DMS153 treated with DMSO at 0.1 percent for 48 hours (cell line): ENCODE data around the gene NPEPL1.

Experiments used
- DNase-seq: peaks from one replicate; lab custom pipeline; 2025; ENCODE audit not compliant: unreplicated experiment; lab: John Stamatoyannopoulos, UW

The NPEPL1 gene

GRCh38 chr20:58682656-58683531 is 9.7 kb upstream of the NPEPL1 start:
- no peak for DNase-seq

GRCh38 chr20:58684291-58684690 is 8.3 kb upstream of the NPEPL1 start:
- DNase-seq = no peak

- DNase-seq = no peak
Measured at GRCh38 chr20:58685988-58686387, 6.6 kb upstream of the NPEPL1 start.

- DNase-seq = no peak
Measured at GRCh38 chr20:58688414-58688813, 4.2 kb upstream of the NPEPL1 start.

DNA sequence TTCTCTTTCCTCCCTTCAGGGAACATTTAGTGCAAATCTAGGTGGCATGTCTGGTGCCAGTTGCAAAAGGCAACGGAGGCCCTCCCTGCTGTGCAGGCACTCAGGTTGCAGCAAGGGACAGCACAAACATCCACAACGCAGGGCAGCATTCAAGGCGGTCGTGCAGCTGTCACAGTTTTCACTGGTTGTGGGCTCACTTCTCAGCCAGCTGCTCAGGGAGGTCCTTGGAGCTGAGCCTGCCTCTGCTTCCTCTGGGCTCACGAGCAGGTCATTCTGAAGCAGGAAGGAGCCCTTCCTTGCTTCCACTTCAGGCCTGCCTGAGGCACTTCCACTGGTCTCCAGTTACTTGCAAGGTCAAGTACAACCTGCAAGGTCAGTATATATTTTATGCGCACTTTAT is 3.8 kb upstream of the NPEPL1 start:
- DNase-seq = no peak

- no peak for DNase-seq
Measured at GRCh38 chr20:58690396-58691135, 2.0 kb upstream of the NPEPL1 start.

DNA sequence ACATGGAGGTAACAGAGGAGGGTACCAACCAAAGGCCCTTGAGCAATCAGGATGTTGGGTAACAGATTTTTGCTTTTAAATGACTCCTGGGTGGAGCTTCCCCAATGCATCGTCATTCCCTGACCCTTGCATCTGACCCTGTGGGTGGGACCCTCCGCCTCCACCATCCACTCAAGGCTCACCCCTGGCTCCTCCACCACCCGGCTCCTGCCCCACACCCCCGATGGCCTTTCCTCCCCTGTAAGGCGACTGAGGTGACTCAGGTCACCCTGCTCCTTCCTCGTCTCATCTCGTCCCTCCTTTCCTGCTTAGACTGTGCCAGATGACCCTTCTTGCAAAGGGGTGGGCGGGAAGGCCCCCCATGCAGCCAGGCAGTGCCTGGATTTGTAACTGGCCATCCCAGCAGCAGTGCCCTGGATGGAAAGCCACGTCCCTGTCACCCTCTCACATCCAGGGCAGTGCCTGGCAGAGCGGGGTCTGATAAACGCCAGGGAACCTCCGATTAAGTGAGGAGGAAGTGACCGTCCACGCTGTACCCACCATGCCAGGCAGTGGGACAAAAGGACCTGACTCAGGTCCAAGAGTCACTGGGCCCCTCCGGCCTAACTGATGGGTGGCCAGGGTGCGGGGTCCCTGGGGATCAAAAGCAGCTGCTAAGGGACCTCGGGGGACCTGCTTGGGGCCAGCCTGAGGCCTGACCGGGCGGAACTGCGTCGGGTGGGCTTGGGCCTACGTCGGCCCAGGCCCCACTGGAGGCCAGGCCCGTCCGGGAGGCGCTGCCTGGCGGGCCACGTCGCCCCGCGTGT is 624 bp upstream of the NPEPL1 start:
- DNase-seq = no peak

- no peak for DNase-seq
Measured at GRCh38 chr20:58693226-58694006, 816 bp downstream of the NPEPL1 start.

GRCh38 chr20:58694241-58695083 is 1.9 kb downstream of the NPEPL1 start:
- DNase-seq = no peak

DNA sequence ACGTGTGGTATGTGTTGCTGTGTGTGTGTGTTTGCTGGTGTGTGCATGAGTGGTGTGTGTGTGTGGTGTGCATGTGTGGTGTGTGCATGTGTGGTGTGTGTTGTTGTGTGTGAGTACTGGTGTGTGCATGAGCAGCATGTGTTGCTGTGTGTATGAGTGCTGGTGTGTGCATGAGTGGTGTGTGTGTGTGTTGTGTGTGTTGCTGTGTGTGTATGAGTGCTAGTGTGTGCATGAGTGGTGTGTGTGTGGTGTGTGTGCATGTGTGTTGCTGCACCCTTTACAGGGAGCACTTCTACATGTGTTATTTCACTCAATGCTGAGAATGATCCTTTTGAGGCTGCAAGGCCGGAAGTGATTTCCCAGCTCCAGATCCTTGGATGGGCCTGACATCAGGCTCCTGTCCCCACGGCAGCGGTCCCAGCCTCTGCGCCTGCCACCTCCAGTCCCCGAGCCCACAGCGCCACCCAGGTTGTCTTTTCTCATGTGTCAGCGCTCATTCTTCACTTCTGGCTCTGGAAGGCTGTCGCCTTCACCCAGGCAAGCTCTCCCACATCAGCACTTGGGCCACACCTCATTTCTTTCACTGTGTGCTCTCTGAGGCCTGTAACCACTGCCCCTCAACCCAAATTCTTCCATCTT is 2.6 kb downstream of the NPEPL1 start:
- no peak for DNase-seq

DNA sequence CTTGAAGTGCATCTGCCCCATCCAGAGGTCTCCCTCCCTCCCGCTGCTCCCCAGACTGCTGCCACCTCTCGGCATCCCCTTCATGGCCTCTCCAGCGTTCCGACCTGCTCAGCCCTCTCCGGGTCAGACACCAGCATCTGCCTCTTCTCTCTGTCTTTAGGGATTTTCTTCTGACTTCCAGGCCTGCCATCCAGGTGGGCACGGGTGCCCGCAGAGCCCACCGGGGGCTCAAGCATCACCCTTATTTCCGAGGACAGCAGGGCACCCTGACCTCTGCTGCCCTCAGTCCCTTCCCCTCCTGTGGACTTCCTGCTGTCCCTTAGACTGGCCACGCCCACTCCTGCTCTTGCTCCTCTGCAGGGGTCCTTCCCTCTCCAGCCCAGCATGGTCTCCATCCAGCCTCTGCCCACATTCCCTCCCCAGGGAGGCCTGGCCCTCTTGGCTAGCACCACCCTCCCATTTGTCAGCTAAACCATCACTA is 3.3 kb downstream of the NPEPL1 start:
- no peak for DNase-seq

- DNase-seq = no peak
Measured at GRCh38 chr20:58696411-58696961, 3.9 kb downstream of the NPEPL1 start.

DNA sequence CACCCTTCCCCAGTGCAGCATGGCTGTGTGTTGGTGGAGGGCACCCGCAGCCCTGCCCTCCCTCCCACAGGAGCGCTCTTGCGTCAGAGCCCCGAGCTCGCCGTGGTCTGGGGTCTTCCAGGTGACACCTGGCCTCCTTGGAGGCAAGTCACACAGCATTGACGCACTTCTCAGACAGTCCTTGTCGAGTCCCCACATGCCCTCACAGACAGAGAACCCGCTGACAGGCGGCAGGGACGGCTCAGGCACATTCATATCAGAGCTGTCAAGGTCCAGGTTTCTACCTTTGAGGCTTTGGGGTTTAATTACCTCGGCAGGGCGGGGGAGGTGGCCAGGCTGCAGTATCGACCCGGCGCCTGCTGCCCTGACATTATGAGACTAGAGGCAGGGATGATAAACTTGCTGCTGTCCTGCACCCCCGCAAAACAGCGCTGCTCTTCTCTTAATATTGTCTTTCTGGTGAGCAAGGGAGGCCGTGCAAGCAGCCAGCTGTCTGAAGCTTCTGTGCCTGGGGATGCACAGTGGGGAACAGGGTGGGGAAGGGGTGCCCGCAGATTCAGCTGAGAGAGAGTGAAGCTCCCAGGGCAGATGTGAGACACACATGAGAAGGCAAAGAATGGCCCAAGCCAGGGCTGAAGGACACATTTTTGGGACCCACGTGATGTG is 4.7 kb downstream of the NPEPL1 start:
- DNase-seq = no peak

- no peak for DNase-seq
Measured at GRCh38 chr20:58697867-58698703, 5.5 kb downstream of the NPEPL1 start.

DNA sequence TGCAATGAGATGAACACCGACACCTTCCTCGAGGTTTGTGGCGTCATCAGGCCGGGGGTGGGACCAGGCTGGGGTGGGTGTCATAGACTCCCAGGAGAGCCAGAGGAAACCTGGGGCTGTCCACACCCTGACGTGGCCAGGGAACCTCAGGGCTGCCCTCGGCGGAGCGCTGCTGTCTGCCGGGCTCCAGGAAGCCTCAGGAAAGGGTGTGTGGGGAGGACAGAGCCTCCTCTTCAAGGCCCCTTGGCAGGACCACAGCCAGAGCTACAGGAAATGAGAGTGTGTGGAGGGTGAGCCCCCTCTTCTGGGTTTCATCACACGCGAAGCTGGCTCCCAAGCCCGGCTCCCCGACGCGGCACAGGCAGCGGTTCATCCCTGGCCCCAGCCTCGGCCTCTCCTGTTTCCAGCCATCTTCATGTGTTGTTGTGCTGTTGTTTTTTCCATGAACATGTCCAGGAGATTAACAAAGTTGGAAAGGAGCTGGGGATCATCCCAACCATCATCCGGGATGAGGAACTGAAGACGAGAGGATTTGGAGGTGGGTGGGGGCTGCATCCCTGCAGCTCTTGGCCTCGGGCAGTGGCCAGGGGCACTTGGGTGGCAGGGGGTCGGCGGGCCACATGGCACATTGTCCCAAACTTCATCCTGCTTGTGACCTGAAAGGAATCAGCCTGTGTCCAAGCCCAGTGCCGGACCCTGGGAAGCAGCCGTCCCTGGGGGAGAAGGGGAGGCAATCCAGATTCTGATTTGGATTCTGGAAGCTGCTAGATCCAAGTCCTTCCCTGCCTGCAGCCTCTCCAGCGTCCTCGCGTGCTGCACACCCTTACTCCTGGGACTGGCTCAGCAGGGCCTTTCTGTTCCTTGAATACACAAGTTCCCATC is 6.4 kb downstream of the NPEPL1 start:
- no peak for DNase-seq

GRCh38 chr20:58699623-58700107 is 7.1 kb downstream of the NPEPL1 start:
- DNase-seq = no peak
